Left renal cortex interstitium (tissue), 4 donors: ENCODE measurements around the gene B3GALT5. TPM values are rescaled to one million over a fixed set of nuclear protein-coding genes. Genes with fewer than 3 reads are reported as not detected.

Experiments used
- DNase-seq, 4 donors: peaks; one replicate each; pipeline ENCODE4 v3.0.0-alpha.2; 2013; ENCODE audit warnings: low read depth in 4 of 4, low spot score in 2 of 4, missing footprints in 1 of 4
- polyA plus RNA-seq, 4 donors: library from polyadenylated mRNA; unstranded; fragments of 120-200 nt; gene quantifications; one replicate each; pipeline ENCODE4 v1.2.1, GENCODE V29; 2013; ENCODE audit not compliant: insufficient read length in 4 of 4

Gene B3GALT5
- polyA plus RNA-seq, 4 donors, result 1.1 to 2.2 (median 1.5) TPM

DNA sequence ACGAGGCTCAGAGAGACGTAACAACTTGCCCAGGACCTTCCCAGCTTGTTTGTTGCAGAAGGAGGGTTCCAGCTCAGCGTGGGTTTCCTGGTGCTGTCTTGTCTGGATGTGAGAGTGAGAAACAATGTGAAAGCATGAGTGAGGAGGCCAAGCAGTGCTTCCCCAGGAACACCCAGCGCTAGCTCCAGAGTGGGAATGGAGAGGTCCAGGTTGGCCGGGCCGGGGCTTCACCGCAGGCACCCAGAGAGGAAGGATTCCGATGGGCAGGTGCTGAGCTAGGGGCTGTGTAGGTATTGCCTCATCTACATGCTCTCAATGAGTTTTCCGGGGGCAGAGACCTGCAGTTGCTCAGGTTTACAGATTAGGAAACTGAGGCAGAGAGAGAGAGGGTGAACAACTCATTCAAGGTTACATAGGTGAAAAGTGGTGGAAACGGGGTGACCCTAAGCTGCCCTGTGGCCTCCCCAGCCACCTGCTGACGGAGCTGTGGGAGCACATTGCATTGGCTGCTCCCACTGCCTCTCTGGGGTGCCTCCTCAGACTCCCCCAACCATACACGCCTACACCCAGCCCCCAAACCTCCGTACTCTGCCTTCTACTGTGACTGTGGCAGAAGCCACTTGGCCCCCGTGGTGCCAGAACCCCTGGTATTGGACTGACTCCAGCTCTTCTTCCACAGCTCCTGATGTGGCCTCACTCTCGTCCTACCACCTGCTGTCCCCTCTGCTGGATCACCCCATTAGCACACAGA, 51.2 kb downstream of the B3GALT5 start:
- DNase-seq, result no peak

GRCh38 chr21:39664586-39664985, 51.8 kb downstream of the B3GALT5 start:
- no peak for DNase-seq

DNA sequence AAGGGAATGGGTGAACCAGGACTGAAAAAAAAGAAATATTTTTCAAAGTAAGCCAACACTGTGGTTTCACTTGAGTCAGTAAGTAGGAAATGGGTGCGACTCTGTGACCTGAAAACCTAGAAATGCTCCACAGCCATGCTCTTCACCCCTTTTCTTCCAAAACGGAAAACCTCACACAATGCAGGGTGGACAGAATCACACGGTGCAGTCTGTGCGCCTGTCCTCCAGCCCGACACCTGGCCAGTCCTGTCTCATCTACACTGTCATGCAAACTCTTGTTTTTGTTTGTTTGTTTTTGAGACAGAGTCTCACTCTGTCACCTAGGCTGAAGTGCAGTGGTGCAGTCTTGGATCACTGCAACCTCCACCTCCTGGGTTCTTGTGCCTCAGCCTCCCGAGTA, 53.3 kb downstream of the B3GALT5 start:
- DNase-seq, result no peak

- DNase-seq, result no peak
Measured at GRCh38 chr21:39666681-39667315, 54.1 kb downstream of the B3GALT5 start.

DNA sequence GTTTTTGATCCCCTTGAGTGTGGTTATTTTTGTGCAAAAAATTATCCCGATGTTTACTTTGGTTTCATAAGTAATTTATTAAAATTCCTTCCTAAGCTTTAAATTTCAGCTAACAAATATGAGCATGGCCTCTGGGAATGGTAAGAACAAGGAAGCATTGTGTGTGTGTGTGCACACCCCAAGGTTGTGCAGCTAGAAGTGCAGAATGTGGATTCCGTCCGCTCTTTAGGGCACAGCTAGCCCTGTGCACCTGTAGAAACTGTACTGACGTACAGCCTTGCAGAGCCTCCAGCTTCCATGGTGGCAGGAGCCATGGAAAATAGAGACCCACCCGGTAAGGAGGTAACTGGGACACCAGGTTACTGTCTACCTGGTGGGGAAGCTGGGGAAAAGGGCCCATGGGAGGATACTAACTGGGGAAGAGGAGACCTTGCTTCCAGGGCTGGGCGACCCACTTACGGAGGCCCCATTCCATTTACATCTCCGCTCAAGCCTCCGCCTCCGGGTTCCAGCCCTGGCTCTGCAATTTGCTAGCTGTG, 54.7 kb downstream of the B3GALT5 start:
- no peak for DNase-seq

GRCh38 chr21:39668369-39668768, 55.6 kb downstream of the B3GALT5 start:
- DNase-seq, result no peak

DNA sequence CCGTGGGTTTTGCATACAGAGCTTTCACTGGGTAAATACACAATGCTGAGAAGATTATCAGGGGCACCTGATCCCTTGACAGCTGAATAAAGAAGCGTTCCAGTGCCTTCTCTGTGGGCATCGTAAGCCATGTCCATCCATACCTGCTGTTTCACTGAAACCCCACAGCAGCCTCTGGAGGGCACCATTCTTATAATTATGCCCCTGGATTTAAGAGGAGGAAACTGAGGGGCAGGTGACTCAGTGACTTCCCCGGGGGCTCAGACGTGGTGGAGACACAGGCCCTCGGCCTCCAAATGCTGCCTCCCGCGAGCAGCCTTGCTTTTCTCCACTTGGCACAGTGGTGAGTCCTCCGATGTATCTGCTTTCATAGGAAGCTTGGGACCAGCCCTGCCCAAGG, 56.7 kb downstream of the B3GALT5 start:
- DNase-seq, result no peak

GRCh38 chr21:39669976-39670661, 57.4 kb downstream of the B3GALT5 start:
- DNase-seq, result no peak

- DNase-seq, result no peak
Measured at GRCh38 chr21:39670701-39671100, 58.0 kb downstream of the B3GALT5 start.

- DNase-seq, result no peak
Measured at GRCh38 chr21:39671986-39672385, 59.2 kb downstream of the B3GALT5 start.

DNA sequence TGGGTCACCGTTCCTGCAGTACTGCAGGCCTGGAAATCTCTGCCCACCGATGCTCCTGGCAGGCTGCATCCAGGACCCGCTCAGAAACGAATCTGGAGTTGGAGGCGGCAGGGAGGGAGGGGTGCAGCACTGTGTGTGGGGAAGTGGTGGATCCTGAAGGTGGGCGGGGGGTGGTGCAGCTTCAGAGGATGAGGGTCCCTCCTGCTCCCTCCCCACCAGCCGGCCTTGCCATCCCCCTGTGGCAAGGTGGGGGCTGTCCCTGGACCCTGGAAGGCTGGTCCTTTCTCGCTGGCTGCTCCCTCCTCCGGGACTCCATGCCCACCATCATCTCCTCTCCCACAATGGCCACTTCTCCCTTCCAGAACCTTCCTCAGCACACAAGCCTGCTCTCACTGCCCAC, 60.4 kb downstream of the B3GALT5 start:
- DNase-seq, result no peak

DNA sequence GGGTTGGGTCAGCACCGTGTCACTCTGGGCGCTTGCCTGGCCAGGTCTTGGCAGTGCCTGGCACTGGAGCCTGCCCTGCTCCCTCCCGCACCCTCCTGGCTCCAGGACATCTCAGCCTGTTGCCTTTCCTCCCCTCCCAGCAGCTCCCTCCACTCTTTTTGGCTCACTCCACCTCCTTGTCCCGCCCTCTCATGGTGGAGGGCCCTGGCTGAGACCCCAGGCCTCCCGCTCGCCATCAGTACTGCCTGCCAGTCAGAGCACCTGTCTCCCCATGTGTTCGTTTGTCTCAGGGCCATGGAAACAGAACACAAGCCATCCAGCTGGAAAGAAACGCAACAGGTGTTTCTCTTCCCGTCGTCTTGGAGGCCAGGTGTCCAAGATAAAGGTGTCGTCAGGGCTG, 61.0 kb downstream of the B3GALT5 start:
- no peak for DNase-seq

- no peak for DNase-seq
Measured at GRCh38 chr21:39674801-39675200, 62.1 kb downstream of the B3GALT5 start.

GRCh38 chr21:39675590-39675989, 62.9 kb downstream of the B3GALT5 start:
- no peak for DNase-seq

- DNase-seq, result peak in 3 of 4 donors; percentile 21 to 37 (median 29)
Measured at GRCh38 chr21:39675993-39676661, 63.4 kb downstream of the B3GALT5 start.

GRCh38 chr21:39680216-39680615, 67.5 kb downstream of the B3GALT5 start:
- DNase-seq, result no peak

DNA sequence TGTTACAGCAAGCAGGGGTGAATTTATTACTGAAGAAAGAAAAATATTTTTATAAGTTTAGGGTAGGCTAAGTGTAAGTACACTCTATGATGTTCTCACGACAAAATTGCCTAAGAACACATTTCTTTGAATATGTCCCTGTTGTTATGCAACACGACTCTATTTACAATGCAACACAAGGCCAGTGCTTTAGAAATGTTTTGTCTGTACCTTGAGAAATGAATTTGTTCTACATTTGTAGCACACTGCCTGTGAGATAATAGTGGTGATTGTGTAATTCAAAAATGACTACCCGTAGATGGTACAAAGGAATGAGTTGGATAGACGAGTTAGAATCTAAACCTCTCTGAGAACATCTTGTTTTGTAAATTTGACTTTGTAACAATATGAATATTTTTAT, 68.5 kb downstream of the B3GALT5 start:
- no peak for DNase-seq

GRCh38 chr21:39681845-39682244, 69.1 kb downstream of the B3GALT5 start:
- no peak for DNase-seq

DNA sequence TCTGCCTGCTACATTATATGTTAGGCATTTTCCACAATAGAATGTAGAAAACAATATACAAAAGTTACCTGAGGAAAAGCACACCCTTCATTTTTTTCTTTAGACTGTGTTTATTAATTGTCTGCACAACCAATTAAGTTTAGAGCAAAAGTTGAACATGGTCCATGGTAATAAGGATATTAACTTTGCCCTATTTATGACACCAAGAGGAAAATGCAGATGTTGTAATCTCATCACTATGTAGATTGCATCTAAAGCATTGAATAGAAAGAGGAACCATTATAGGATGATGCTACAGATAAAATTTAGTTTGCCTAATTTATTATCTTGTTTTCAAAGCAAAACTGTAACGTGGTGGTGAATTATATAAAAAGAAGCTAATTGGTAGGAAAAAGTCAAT, 72.5 kb downstream of the B3GALT5 start:
- DNase-seq, result no peak

GRCh38 chr21:39685991-39686390, 73.3 kb downstream of the B3GALT5 start:
- DNase-seq, result no peak
